Esophagus muscularis mucosa (tissue), 4 donors: ENCODE results near the gene PRDM5. TPM values are rescaled to one million over a fixed set of nuclear protein-coding genes. Genes with fewer than 3 reads are reported as not detected.

Experiments
- DNase-seq: peaks from one replicate; pipeline ENCODE4 v3.0.0-alpha.2; 2017; ENCODE audit errors: extremely low spot score
- H3K27ac ChIP-seq, 4 donors: fragments of 200-600 bp; sonication (generic); replicated peaks in 1 of 4; 1 replicate in 3 of 4; 2 replicates in 1 of 4; pipeline ENCODE4 v1.5.1; 2016 to 2019; ENCODE audit warnings: mild to moderate bottlenecking in 1 of 4
- H3K27me3 ChIP-seq, 4 donors: fragments of 200-600 bp; sonication (generic); one replicate each; pipeline versions ENCODE4 v1.5.1 to v1.6.0; 2016 to 2019
- H3K36me3 ChIP-seq, 4 donors: fragments of 200-600 bp; sonication (generic); one replicate each; pipeline ENCODE4 v1.5.1; 2016 to 2019
- H3K4me1 ChIP-seq, 4 donors: fragments of 200-600 bp; sonication (generic); one replicate each; pipeline ENCODE4 v1.5.1; 2016 to 2019
- H3K4me3 ChIP-seq, 4 donors: fragments of 200-600 bp; sonication (generic); 1 replicate in 2 of 4; 2 replicates in 2 of 4; pipeline ENCODE4 v1.5.1; 2016 to 2019; ENCODE audit warnings: mild to moderate bottlenecking in 4 of 4, moderate library complexity in 1 of 4
- H3K9me3 ChIP-seq, 4 donors: fragments of 200-600 bp; sonication (generic); 1 replicate in 3 of 4; 2 replicates in 1 of 4; pipeline ENCODE4 v1.5.1; 2016 to 2019
- EP300 ChIP-seq: sonication (generic); formaldehyde crosslinking; IDR thresholded peaks from one replicate; pipeline ENCODE4 v1.6.1; 2017; ENCODE audit warnings: antibody characterized with exemption
- POLR2A ChIP-seq: fragments of 450-650 bp; IDR thresholded peaks from one replicate; pipeline ENCODE4 v1.6.1; 2017; ENCODE audit warnings: antibody characterized with exemption, moderate library complexity, mild to moderate bottlenecking, low read depth
- POLR2AphosphoS5 ChIP-seq, 2 donors: sonication (generic); formaldehyde crosslinking; IDR thresholded peaks; one replicate each; pipeline ENCODE4 v1.6.1; 2017; ENCODE audit warnings: antibody characterized with exemption in 2 of 2
- WGBS: methylation state at CpG from one replicate; pipeline ENCODE4 v1.1.5; 2018; 5-methylcytosine and 5-hydroxymethylcytosine counted together
- intact Hi-C: fragments of 100-400 bp; cut with DNase I; formaldehyde crosslinking; loops from one replicate; pipeline ENCODE4 v1.15.1; 2023
- total RNA-seq, 4 donors: library from RNA; depleted of rRNA; stranded (reverse); fragments of >200 nt; gene quantifications; one replicate each; pipeline versions ENCODE4 v1.1.0 to v1.2.1, GENCODE V29; 2016
- TF ChIP-seq, protein P1 (sequence below), 3 experiments: fragments of 200-600 bp in 2 of 3; fragments of 450-650 bp in 1 of 3; sonication (generic) in 2 of 3; IDR thresholded peaks; one replicate each; pipeline ENCODE4 v1.5.1; 2017 to 2019; ENCODE audit warnings: antibody characterized with exemption in 3 of 3, mild to moderate bottlenecking in 2 of 3, moderate library complexity in 1 of 3

PRDM5 gene
- total RNA-seq, 4 donors from 2014 or later: 10.8 to 17.0 (median 15.4) TPM

GRCh38 chr4:120680647-120681228 is 241.8 kb downstream of the PRDM5 start:
- no peak overlapping the region for H3K27ac ChIP-seq
- intact Hi-C loops: no loop called here
- TF ChIP-seq EP300: no peak
- TF ChIP-seq, protein P1, sequence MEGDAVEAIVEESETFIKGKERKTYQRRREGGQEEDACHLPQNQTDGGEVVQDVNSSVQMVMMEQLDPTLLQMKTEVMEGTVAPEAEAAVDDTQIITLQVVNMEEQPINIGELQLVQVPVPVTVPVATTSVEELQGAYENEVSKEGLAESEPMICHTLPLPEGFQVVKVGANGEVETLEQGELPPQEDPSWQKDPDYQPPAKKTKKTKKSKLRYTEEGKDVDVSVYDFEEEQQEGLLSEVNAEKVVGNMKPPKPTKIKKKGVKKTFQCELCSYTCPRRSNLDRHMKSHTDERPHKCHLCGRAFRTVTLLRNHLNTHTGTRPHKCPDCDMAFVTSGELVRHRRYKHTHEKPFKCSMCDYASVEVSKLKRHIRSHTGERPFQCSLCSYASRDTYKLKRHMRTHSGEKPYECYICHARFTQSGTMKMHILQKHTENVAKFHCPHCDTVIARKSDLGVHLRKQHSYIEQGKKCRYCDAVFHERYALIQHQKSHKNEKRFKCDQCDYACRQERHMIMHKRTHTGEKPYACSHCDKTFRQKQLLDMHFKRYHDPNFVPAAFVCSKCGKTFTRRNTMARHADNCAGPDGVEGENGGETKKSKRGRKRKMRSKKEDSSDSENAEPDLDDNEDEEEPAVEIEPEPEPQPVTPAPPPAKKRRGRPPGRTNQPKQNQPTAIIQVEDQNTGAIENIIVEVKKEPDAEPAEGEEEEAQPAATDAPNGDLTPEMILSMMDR (IDR thresholded peaks at IDR 0.05): no peak
- TF ChIP-seq POLR2AphosphoS5 (IDR thresholded peaks at IDR 0.05): no peak
- no peak for TF ChIP-seq POLR2A

DNA sequence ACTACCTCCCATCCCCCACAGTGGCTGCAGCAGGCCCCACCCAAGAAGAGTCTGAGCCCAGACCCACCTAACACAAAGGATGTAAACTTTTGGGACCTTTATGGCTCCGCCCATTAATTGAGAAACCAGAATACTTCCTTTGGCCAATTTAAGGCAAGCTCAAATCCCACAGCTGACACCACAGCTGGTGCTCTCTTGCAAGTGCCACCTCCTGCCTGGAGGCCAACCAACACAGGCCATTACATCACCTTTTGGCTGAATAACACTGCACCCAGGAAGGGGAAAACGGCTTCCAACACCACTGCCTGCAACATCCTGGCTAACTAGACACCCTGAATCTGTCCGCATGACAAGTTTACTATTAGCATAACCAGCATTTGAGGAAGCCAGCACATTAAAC is 248.8 kb downstream of the PRDM5 start:
- 90% methylated on average over 2 of the region's 3 CpGs for WGBS
- intact Hi-C loops: no loop called here
- no peak for TF ChIP-seq EP300
- TF ChIP-seq POLR2AphosphoS5 (IDR thresholded peaks at IDR 0.05): no peak
- TF ChIP-seq, protein P1 (IDR thresholded peaks at IDR 0.05): no peak
- no peak for TF ChIP-seq POLR2A

More at GRCh38 chr4:120680647-120681228, 241.8 kb downstream of the PRDM5 start:
- H3K9me3 ChIP-seq: peaks cover 0 to 5% (median 0%) of the 10 kb centered on the region in 4 donors
- H3K4me1 ChIP-seq: no peaks in the 10 kb centered on the region
- H3K4me3 ChIP-seq: no peak overlapping the region
- no peaks in the 10 kb centered on the region for H3K27me3 ChIP-seq
- 91% methylated on average over 3 of the region's 3 CpGs for WGBS
- DNase-seq: no peak
- H3K36me3 ChIP-seq: no peaks in the 10 kb centered on the region

GRCh38 chr4:120672558-120673147 is 249.9 kb downstream of the PRDM5 start:
- WGBS: 92% methylated on average over 5 of the region's 5 CpGs
- DNase-seq: no peak
- H3K36me3 ChIP-seq: peaks cover 0 to 12% (median 1%) of the 10 kb centered on the region in 4 donors
- intact Hi-C loops: no loop called here
- no peaks in the 10 kb centered on the region for H3K4me1 ChIP-seq
- TF ChIP-seq POLR2A: no peak
- H3K27ac ChIP-seq: no peak overlapping the region
- peaks cover 0 to 24% (median 12%) of the 10 kb centered on the region in 4 donors for H3K9me3 ChIP-seq
- no peak overlapping the region for H3K4me3 ChIP-seq
- H3K27me3 ChIP-seq: no peaks in the 10 kb centered on the region

More for the DNA sequence above, 248.8 kb downstream of the PRDM5 start:
- no peaks in the 10 kb centered on the region for H3K4me1 ChIP-seq
- no peak overlapping the region for H3K27ac ChIP-seq
- H3K27me3 ChIP-seq: no peaks in the 10 kb centered on the region
- H3K4me3 ChIP-seq: no peak overlapping the region
- no peak for DNase-seq
- H3K36me3 ChIP-seq: peaks cover 0 to 12% (median 1%) of the 10 kb centered on the region in 4 donors
- peaks cover 0 to 24% (median 12%) of the 10 kb centered on the region in 4 donors for H3K9me3 ChIP-seq

GRCh38 chr4:120672076-120672475 is 250.4 kb downstream of the PRDM5 start:
- H3K27me3 ChIP-seq: no peaks in the 10 kb centered on the region
- H3K9me3 ChIP-seq: peaks cover 0 to 24% (median 12%) of the 10 kb centered on the region in 4 donors
- peaks cover 0 to 12% (median 1%) of the 10 kb centered on the region in 4 donors for H3K36me3 ChIP-seq
- no peak overlapping the region for H3K4me3 ChIP-seq
- intact Hi-C loops: no loop called here
- H3K27ac ChIP-seq: no peak overlapping the region
- H3K4me1 ChIP-seq: no peaks in the 10 kb centered on the region
- no peak for TF ChIP-seq POLR2AphosphoS5 (IDR thresholded peaks at IDR 0.05)
- no peak for TF ChIP-seq EP300
- TF ChIP-seq, protein P1 (IDR thresholded peaks at IDR 0.05): no peak
- WGBS: 0% methylated on average over 1 of the region's 1 CpG
- no peak for DNase-seq

DNA sequence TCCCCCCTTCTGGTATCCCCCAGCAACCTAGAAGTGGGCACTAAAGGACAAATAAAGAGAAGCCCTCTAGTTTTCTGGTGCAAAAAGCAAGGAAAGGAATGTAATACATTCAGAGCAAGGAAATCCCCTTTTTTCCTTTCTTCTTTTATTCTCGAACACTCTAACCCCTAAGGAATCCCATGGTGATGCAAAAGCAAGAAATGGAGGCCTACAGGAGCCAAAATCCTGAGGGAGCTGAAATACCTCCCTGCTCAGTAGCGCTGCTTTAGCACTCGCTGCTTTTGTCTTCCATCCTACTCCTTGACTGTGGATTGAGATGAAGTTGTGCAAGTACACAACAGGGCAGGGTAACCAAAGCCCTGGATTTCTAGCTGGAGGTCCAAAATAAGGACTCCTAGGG is 251.0 kb downstream of the PRDM5 start:
- DNase-seq: no peak
- Histone ChIP-seq H3K9me3 (peaks cover 0 to 24% (median 12%) of the 10 kb centered on the region in 4 donors), H3K4me1 (no peaks in the 10 kb centered on the region), H3K27me3 (no peaks in the 10 kb centered on the region), H3K4me3 (no peak overlapping the region), H3K36me3 (peaks cover 0 to 12% (median 1%) of the 10 kb centered on the region in 4 donors), H3K27ac (no peak overlapping the region)
- intact Hi-C loops: no loop called here
- TF ChIP-seq EP300 (no peak), POLR2AphosphoS5 (IDR thresholded peaks at IDR 0.05) (no peak), POLR2A (no peak)
- 92% methylated on average over 3 of the region's 3 CpGs for WGBS
